Measurements from ENCODE around the gene CLCA2.

GRCh38 chr1:86434059-86434458, 10.1 kb downstream of the CLCA2 start:
- no peak for TF ChIP-seq EZH2 (IDR thresholded peaks at IDR 0.05; ENCODE audit: borderline replicate concordance, low read length)
- TF ChIP-seq, protein P1, sequence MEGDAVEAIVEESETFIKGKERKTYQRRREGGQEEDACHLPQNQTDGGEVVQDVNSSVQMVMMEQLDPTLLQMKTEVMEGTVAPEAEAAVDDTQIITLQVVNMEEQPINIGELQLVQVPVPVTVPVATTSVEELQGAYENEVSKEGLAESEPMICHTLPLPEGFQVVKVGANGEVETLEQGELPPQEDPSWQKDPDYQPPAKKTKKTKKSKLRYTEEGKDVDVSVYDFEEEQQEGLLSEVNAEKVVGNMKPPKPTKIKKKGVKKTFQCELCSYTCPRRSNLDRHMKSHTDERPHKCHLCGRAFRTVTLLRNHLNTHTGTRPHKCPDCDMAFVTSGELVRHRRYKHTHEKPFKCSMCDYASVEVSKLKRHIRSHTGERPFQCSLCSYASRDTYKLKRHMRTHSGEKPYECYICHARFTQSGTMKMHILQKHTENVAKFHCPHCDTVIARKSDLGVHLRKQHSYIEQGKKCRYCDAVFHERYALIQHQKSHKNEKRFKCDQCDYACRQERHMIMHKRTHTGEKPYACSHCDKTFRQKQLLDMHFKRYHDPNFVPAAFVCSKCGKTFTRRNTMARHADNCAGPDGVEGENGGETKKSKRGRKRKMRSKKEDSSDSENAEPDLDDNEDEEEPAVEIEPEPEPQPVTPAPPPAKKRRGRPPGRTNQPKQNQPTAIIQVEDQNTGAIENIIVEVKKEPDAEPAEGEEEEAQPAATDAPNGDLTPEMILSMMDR (conservative IDR thresholded peaks at IDR 0.05 in 1 of 2, IDR thresholded peaks at IDR 0.05 in 1 of 2; ENCODE audit: extremely low read depth in 1 of 2, insufficient read depth in 1 of 2, low read depth in 1 of 2, low read length in 2 of 2), result no peak

Measured in mammary epithelial cell (primary cell).